ENCODE measurements around the gene ENKUR. TPM values are rescaled to one million over a fixed set of nuclear protein-coding genes. Genes with fewer than 3 reads are reported as not detected.

ENKUR gene
- total RNA-seq, 1 experiment from 2014 or later = 0.77 TPM

DNA sequence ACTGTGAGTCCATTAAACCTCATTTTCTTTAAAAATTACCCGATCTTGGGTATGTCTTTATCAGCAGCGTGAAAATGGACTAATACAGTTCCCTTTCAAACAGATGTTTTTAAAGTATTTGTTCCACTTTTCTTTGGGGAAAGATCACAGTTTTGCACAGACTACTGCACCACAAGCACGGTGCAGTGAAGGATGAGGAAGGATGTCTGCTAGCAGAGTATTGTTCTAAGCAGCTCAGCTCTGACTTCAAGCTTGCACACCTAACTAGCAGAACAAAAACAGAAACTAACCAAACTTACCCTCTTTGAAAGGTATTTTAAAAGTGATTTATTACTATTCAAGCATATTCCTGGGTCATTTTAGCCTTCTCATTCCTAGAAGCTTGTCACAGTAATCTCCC is 20.4 kb upstream of the ENKUR start:
- Mint-ChIP-seq H3K27me3 (ENCODE audit: insufficient read depth, unreplicated experiment) (no peaks in the 10 kb centered on the region), H3K27ac (ENCODE audit: unreplicated experiment) (no peak overlapping the region), H3K9me3 (ENCODE audit: unreplicated experiment) (no peaks in the 10 kb centered on the region), H3K36me3 (ENCODE audit: insufficient read depth, unreplicated experiment) (no peaks in the 10 kb centered on the region), H3K4me1 (ENCODE audit: low read depth, unreplicated experiment) (peaks cover 33% of the 10 kb centered on the region), H3K4me3 (ENCODE audit: unreplicated experiment) (no peak overlapping the region)
- H3K4me3 ChIP-seq (ENCODE audit: low read depth, low read length) = no peak overlapping the region
- TF ChIP-seq, protein P1, sequence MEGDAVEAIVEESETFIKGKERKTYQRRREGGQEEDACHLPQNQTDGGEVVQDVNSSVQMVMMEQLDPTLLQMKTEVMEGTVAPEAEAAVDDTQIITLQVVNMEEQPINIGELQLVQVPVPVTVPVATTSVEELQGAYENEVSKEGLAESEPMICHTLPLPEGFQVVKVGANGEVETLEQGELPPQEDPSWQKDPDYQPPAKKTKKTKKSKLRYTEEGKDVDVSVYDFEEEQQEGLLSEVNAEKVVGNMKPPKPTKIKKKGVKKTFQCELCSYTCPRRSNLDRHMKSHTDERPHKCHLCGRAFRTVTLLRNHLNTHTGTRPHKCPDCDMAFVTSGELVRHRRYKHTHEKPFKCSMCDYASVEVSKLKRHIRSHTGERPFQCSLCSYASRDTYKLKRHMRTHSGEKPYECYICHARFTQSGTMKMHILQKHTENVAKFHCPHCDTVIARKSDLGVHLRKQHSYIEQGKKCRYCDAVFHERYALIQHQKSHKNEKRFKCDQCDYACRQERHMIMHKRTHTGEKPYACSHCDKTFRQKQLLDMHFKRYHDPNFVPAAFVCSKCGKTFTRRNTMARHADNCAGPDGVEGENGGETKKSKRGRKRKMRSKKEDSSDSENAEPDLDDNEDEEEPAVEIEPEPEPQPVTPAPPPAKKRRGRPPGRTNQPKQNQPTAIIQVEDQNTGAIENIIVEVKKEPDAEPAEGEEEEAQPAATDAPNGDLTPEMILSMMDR (IDR thresholded peaks at IDR 0.05; ENCODE audit: insufficient read depth in 1 of 2, low read depth in 1 of 2, low read length in 1 of 2, severe bottlenecking in 1 of 2, unreplicated experiment in 1 of 2) = no peak
- peaks cover 24% of the 10 kb centered on the region for H3K4me1 ChIP-seq
- intact Hi-C loops (cut with micrococcal nuclease; ENCODE audit: unreplicated experiment) = no loop called here
- BruUV-seq (replicated peaks) = no TSS peak
- H3K36me3 ChIP-seq (ENCODE audit: control insufficient read depth, insufficient read depth, low read length) = no peaks in the 10 kb centered on the region
- CTCF ChIA-PET = no interaction called here
- H3K27me3 ChIP-seq (replicated peaks; ENCODE audit: control insufficient read depth, insufficient read depth, low read length) = no peaks in the 10 kb centered on the region
- no peak for DNase-seq
- H3K9me3 ChIP-seq = no peaks in the 10 kb centered on the region; the same call in 1 of the 2 replicates
- POLR2A ChIA-PET = no interaction called here

DNA sequence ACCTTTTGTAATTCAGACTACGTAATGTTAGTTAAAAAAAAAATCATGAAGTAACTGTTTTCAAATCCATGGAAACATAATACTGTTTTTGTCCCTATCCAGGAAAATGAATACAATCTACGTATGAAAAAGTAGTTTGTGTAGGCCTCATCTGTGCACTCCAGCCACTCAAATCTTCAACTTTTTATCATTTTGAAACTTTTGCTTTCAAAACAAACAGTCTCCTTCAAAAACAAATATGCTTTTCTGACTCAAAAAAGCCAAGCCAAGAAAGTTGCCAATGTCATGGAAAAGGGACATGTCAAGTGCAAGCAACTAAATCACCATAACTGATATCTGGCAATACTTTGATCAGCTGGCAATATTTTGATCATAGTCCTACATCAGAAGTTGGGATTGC is 13.6 kb upstream of the ENKUR start:
- no peak overlapping the region for H3K4me3 Mint-ChIP-seq (ENCODE audit: unreplicated experiment)
- no peaks in the 10 kb centered on the region for H3K9me3 Mint-ChIP-seq (ENCODE audit: unreplicated experiment)
- Histone ChIP-seq H3K36me3 (ENCODE audit: control insufficient read depth, insufficient read depth, low read length) (no peaks in the 10 kb centered on the region), H3K4me1 (no peaks in the 10 kb centered on the region), H3K27me3 (replicated peaks; ENCODE audit: control insufficient read depth, insufficient read depth, low read length) (no peaks in the 10 kb centered on the region), H3K4me3 (ENCODE audit: low read depth, low read length) (no peak overlapping the region), H3K9me3 (no peaks in the 10 kb centered on the region)
- intact Hi-C loops (cut with micrococcal nuclease; ENCODE audit: unreplicated experiment) = no loop called here
- ChIA-PET POLR2A (no interaction called here), CTCF (no interaction called here)
- no peak for DNase-seq
- no peaks in the 10 kb centered on the region for H3K36me3 Mint-ChIP-seq (ENCODE audit: insufficient read depth, unreplicated experiment)
- H3K27ac Mint-ChIP-seq (ENCODE audit: unreplicated experiment) = no peak overlapping the region
- BruUV-seq (replicated peaks) = no TSS peak
- no peaks in the 10 kb centered on the region for H3K27me3 Mint-ChIP-seq (ENCODE audit: insufficient read depth, unreplicated experiment)
- H3K4me1 Mint-ChIP-seq (ENCODE audit: low read depth, unreplicated experiment) = no peaks in the 10 kb centered on the region
- TF ChIP-seq, protein P1 (IDR thresholded peaks at IDR 0.05; ENCODE audit: insufficient read depth in 1 of 2, low read depth in 1 of 2, low read length in 1 of 2, severe bottlenecking in 1 of 2, unreplicated experiment in 1 of 2) = no peak

DNA sequence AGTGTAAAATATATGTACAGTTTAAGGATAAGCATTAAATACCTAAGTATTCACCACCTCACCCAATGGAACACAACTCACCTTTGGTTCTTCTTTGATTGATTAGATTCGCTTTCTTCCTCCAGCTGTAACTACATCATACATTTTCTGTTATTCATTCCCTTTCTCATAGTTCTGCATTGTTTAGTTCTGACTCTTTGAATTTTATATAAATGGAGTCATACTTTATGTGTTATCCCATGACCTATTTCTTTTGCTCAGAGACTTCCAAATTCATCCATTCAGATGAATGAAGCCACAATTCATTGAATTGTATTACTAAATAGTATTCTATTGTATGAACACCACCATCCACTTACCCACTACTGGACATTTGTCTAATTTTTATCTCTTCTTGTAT is 12.8 kb upstream of the ENKUR start:
- Histone ChIP-seq H3K36me3 (ENCODE audit: control insufficient read depth, insufficient read depth, low read length) (no peaks in the 10 kb centered on the region), H3K4me3 (ENCODE audit: low read depth, low read length) (no peak overlapping the region), H3K9me3 (no peaks in the 10 kb centered on the region), H3K27me3 (replicated peaks; ENCODE audit: control insufficient read depth, insufficient read depth, low read length) (no peaks in the 10 kb centered on the region), H3K4me1 (no peaks in the 10 kb centered on the region)
- H3K4me3 Mint-ChIP-seq (ENCODE audit: unreplicated experiment) = no peak overlapping the region
- intact Hi-C loops (cut with micrococcal nuclease; ENCODE audit: unreplicated experiment) = no loop called here
- CTCF ChIA-PET = interaction anchor here (1.0 to 1.1 kb wide), 3 partner anchors 51 to 198 kb away, joined by 3 to 5 read pairs (median 4); no protein-coding TSS in a partner anchor
- peak overlapping the region; percentile 3 for H3K27ac Mint-ChIP-seq (ENCODE audit: unreplicated experiment)
- H3K4me1 Mint-ChIP-seq (ENCODE audit: low read depth, unreplicated experiment) = no peaks in the 10 kb centered on the region
- no TSS peak for BruUV-seq (replicated peaks)
- H3K9me3 Mint-ChIP-seq (ENCODE audit: unreplicated experiment) = no peaks in the 10 kb centered on the region
- no peak for DNase-seq
- H3K36me3 Mint-ChIP-seq (ENCODE audit: insufficient read depth, unreplicated experiment) = no peaks in the 10 kb centered on the region
- no peaks in the 10 kb centered on the region for H3K27me3 Mint-ChIP-seq (ENCODE audit: insufficient read depth, unreplicated experiment)
- TF ChIP-seq, protein P1 (IDR thresholded peaks at IDR 0.05; ENCODE audit: insufficient read depth in 1 of 2, low read depth in 1 of 2, low read length in 1 of 2, severe bottlenecking in 1 of 2, unreplicated experiment in 1 of 2) = no peak
- POLR2A ChIA-PET = no interaction called here

All from Caco-2 (cell line).